Measurements from ENCODE around the gene ZNF3.

ZNF3 gene

GRCh38 chr7:100023526-100023925, 58.0 kb downstream of the ZNF3 start:
- Mint-ChIP-seq H3K27me3 (no peaks in the 10 kb centered on the region), H3K36me3 (ENCODE audit: low read depth) (peaks cover 55% of the 10 kb centered on the region), H3K9me3 (no peaks in the 10 kb centered on the region), H3K4me1 (ENCODE audit: low read depth) (peaks cover 41% of the 10 kb centered on the region), H3K4me3 (no peak overlapping the region), H3K27ac (no peak overlapping the region)

GRCh38 chr7:100022621-100023020, 58.9 kb downstream of the ZNF3 start:
- Mint-ChIP-seq H3K27me3 (no peaks in the 10 kb centered on the region), H3K27ac (no peak overlapping the region), H3K9me3 (no peaks in the 10 kb centered on the region), H3K4me1 (ENCODE audit: low read depth) (peaks cover 50% of the 10 kb centered on the region), H3K36me3 (ENCODE audit: low read depth) (peaks cover 55% of the 10 kb centered on the region), H3K4me3 (no peak overlapping the region)

GRCh38 chr7:100021297-100021696, 60.2 kb downstream of the ZNF3 start:
- peak overlapping the region; percentile 76 for H3K27ac Mint-ChIP-seq
- no peak overlapping the region for H3K4me3 Mint-ChIP-seq
- H3K9me3 Mint-ChIP-seq, result no peaks in the 10 kb centered on the region
- no peaks in the 10 kb centered on the region for H3K27me3 Mint-ChIP-seq
- peaks cover 60% of the 10 kb centered on the region for H3K36me3 Mint-ChIP-seq (ENCODE audit: low read depth)
- peaks cover 62% of the 10 kb centered on the region for H3K4me1 Mint-ChIP-seq (ENCODE audit: low read depth)
